ENCODE measurements around the gene IGFL1. TPM values are rescaled to one million over a fixed set of nuclear protein-coding genes. Genes with fewer than 3 reads are reported as not detected.
"Not testable (repeated sequence)": the region's sequence is repeated elsewhere in the genome, so short reads cannot be mapped to it uniquely, and the experiment has no call there.

The IGFL1 gene
- total RNA-seq, 1 experiment from 2014 or later, result not detected

DNA sequence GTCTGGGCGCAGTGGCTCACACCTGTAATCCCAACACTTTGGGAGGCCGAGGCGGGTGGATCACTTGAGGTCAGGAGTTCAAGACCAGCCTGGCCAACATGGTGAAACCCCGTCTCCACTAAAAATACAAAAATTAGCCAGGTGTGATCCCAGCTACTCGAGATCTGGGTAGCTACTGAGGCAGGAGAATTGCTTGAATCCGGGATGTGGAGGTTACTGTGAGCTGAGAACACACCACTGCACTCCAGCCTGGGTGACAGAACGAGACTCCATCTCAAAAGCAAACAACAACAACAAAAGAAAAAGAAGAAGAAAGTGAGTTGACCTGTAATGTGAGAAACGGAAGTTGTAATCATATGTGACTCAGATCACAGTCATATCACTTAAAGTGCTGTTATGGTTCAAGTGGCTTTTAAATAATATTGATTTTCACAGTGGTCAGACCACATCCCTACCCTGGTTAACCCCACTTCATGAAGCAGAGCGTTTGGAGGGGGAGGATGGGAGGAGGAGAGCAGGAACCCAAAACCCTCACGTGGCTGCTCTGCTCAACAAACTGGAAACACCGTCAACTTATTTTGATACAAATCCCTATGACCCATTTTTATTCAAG lies 33.2 kb downstream of the IGFL1 start:
- TF ChIP-seq CEBPB (IDR thresholded peaks at IDR 0.05; ENCODE audit: low read depth) (peak; percentile 87), POLR2AphosphoS5 (IDR thresholded peaks at IDR 0.05; ENCODE audit: low read depth, low read length) (peak; percentile 61; the same call in 1 of the 2 replicates), JUND (IDR thresholded peaks at IDR 0.05) (peak; percentile 97), CBX3 (IDR thresholded peaks at IDR 0.05; ENCODE audit: low read depth) (peak; percentile 86), TCF7L2 (IDR thresholded peaks at IDR 0.05; ENCODE audit: borderline replicate concordance, extremely low read depth, insufficient read depth, insufficient read length) (peak; percentile 79), FOSL1 (IDR thresholded peaks at IDR 0.05; ENCODE audit: low read depth) (peak; percentile 99), SIN3A (IDR thresholded peaks at IDR 0.05; ENCODE audit: low read depth) (peak; percentile 94), SP1 (IDR thresholded peaks at IDR 0.05; ENCODE audit: low read depth) (peak; percentile 91), EGR1 (IDR thresholded peaks at IDR 0.05; ENCODE audit: low read depth) (0 out of 2 replicates have a peak, but pooled peaks have one; percentile 28), SRF (IDR thresholded peaks at IDR 0.05; ENCODE audit: low read depth) (peak; percentile 87)
- TF ChIP-seq, protein P1, sequence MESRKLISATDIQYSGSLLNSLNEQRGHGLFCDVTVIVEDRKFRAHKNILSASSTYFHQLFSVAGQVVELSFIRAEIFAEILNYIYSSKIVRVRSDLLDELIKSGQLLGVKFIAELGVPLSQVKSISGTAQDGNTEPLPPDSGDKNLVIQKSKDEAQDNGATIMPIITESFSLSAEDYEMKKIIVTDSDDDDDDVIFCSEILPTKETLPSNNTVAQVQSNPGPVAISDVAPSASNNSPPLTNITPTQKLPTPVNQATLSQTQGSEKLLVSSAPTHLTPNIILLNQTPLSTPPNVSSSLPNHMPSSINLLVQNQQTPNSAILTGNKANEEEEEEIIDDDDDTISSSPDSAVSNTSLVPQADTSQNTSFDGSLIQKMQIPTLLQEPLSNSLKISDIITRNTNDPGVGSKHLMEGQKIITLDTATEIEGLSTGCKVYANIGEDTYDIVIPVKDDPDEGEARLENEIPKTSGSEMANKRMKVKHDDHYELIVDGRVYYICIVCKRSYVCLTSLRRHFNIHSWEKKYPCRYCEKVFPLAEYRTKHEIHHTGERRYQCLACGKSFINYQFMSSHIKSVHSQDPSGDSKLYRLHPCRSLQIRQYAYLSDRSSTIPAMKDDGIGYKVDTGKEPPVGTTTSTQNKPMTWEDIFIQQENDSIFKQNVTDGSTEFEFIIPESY (IDR thresholded peaks at IDR 0.05; ENCODE audit: extremely low read depth, insufficient replicate concordance, low read length), result peak; percentile 54
- TF ChIP-seq, protein P2, sequence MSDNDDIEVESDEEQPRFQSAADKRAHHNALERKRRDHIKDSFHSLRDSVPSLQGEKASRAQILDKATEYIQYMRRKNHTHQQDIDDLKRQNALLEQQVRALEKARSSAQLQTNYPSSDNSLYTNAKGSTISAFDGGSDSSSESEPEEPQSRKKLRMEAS (IDR thresholded peaks at IDR 0.05), result peak; percentile 73
- intact Hi-C loops (cut with micrococcal nuclease); H3K27ac ChIP-seq (ENCODE audit: low read depth, low read length); BruUV-seq (replicated peaks); H3K36me3 ChIP-seq (ENCODE audit: control insufficient read depth in 1 of 2, insufficient read depth in 2 of 2, low read length in 2 of 2); H3K9me3 ChIP-seq (ENCODE audit: control insufficient read depth in 1 of 2, insufficient read depth in 1 of 2, low read depth in 1 of 2, low read length in 2 of 2); H3K79me2 ChIP-seq (ENCODE audit: insufficient read depth, low read length); H3K9ac ChIP-seq (ENCODE audit: low read length); H4K20me1 ChIP-seq (ENCODE audit: insufficient read depth); H2AFZ ChIP-seq (ENCODE audit: low read depth, low read length, poor library complexity, severe bottlenecking); H3K9me2 ChIP-seq (ENCODE audit: insufficient read depth); H3K4me3 ChIP-seq (replicated peaks in 1 of 2; ENCODE audit: low read depth in 1 of 2, low read length in 2 of 2): not testable (repeated sequence)
- peaks cover 29% of the 10 kb centered on the region in 2 experiments for H3K4me1 ChIP-seq (ENCODE audit: control insufficient read depth in 1 of 2, insufficient read depth in 2 of 2, low read length in 2 of 2)
- peak overlapping the region; percentile 45 for H3K4me2 ChIP-seq (ENCODE audit: low read length)
- RAD21 ChIA-PET (ENCODE audit: low non-redundant PET in 1 of 2, low total read pairs in 2 of 2, uncharacterized antibody in 2 of 2, unreplicated experiment in 2 of 2), result interaction anchor here in 1 of 2 experiments (1.6 kb wide), 1 partner anchor 185 kb away, joined by 3 read pairs; no protein-coding TSS in a partner anchor
- peaks cover 32% of the 10 kb centered on the region for H3K27me3 ChIP-seq (ENCODE audit: insufficient read depth, low read length)
- POLR2A ChIA-PET, result interaction anchor here (1.1 kb wide), 1 partner anchor 184 kb away, joined by 3 read pairs; no protein-coding TSS in a partner anchor
- CTCF ChIA-PET, result interaction anchor here (0.6 to 12.3 kb wide), 2 partner anchors 18 to 183 kb away, joined by 3 to 305 read pairs; no protein-coding TSS in a partner anchor
- ATAC-seq, result peak; percentile 76
- peak; percentile 78 for DNase-seq (ENCODE audit: low read depth, low spot score)

DNA sequence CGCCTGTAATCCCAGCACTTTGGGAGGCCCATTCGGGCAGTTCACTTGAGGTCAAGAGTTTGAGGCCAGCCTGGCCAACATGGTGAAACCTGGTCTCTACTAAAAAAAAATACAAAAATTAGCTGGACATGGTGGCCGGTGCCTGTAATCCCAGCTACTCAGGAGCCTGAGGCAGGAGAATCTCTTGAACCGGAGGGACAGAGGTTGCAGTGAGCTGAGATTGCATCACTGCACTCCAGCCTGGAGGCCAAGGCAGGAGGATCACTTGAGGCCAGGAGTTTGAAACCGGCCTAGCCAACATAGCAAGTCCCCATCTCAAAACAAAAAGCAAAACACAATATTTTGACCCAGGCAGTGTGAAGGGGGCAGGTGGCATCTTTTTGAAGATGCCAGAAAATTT lies 35.3 kb downstream of the IGFL1 start:
- H3K79me2 ChIP-seq (ENCODE audit: insufficient read depth, low read length); H2AFZ ChIP-seq (ENCODE audit: low read depth, low read length, poor library complexity, severe bottlenecking); H3K9me3 ChIP-seq (ENCODE audit: control insufficient read depth in 1 of 2, insufficient read depth in 1 of 2, low read depth in 1 of 2, low read length in 2 of 2); H3K4me3 ChIP-seq (replicated peaks in 1 of 2; ENCODE audit: low read depth in 1 of 2, low read length in 2 of 2); POLR2A ChIA-PET; H4K20me1 ChIP-seq (ENCODE audit: insufficient read depth); H3K36me3 ChIP-seq (ENCODE audit: control insufficient read depth in 1 of 2, insufficient read depth in 2 of 2, low read length in 2 of 2); DNase-seq (ENCODE audit: low read depth, low spot score); H3K4me2 ChIP-seq (ENCODE audit: low read length); H3K27ac ChIP-seq (ENCODE audit: low read depth, low read length); BruUV-seq (replicated peaks); ATAC-seq; H3K9ac ChIP-seq (ENCODE audit: low read length); H3K9me2 ChIP-seq (ENCODE audit: insufficient read depth): not testable (repeated sequence)
- CTCF ChIA-PET, result interaction anchor here (1.0 to 12.3 kb wide), 12 partner anchors 30 to 255 kb away, joined by 3 to 305 read pairs (median 4); no protein-coding TSS in a partner anchor
- peaks cover 36% of the 10 kb centered on the region for H3K27me3 ChIP-seq (ENCODE audit: insufficient read depth, low read length)
- peaks cover 15 to 16% of the 10 kb centered on the region in 2 experiments for H3K4me1 ChIP-seq (ENCODE audit: control insufficient read depth in 1 of 2, insufficient read depth in 2 of 2, low read length in 2 of 2)
- RAD21 ChIA-PET (ENCODE audit: low non-redundant PET in 1 of 2, low total read pairs in 2 of 2, uncharacterized antibody in 2 of 2, unreplicated experiment in 2 of 2), result interaction anchor here (0.7 to 1.7 kb wide), 8 partner anchors 75 to 188 kb away, joined by 3 to 14 read pairs (median 4); no protein-coding TSS in a partner anchor
- intact Hi-C loops (cut with micrococcal nuclease), result loop anchor here (1.0 to 2.0 kb wide), 5 partner anchors 72 to 236 kb away; no protein-coding TSS in a partner anchor
